ENCODE data around the gene TTC39A.

- TF ChIP-seq POLR2AphosphoS5 (IDR thresholded peaks at IDR 0.05; ENCODE audit: insufficient read depth in 1 of 2, low read depth in 1 of 2) (no peak), POLR2A (IDR thresholded peaks at IDR 0.05) (no peak)
- TF ChIP-seq, protein P1, sequence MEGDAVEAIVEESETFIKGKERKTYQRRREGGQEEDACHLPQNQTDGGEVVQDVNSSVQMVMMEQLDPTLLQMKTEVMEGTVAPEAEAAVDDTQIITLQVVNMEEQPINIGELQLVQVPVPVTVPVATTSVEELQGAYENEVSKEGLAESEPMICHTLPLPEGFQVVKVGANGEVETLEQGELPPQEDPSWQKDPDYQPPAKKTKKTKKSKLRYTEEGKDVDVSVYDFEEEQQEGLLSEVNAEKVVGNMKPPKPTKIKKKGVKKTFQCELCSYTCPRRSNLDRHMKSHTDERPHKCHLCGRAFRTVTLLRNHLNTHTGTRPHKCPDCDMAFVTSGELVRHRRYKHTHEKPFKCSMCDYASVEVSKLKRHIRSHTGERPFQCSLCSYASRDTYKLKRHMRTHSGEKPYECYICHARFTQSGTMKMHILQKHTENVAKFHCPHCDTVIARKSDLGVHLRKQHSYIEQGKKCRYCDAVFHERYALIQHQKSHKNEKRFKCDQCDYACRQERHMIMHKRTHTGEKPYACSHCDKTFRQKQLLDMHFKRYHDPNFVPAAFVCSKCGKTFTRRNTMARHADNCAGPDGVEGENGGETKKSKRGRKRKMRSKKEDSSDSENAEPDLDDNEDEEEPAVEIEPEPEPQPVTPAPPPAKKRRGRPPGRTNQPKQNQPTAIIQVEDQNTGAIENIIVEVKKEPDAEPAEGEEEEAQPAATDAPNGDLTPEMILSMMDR (IDR thresholded peaks at IDR 0.05): no peak
Observed at GRCh38 chr1:51297401-51298321, 32.7 kb downstream of the TTC39A start.

Measured in vagina (tissue), 2 donors.